Fibroblast of skin of abdomen (primary cell): ENCODE measurements around the gene OR2L5. TPM values are rescaled to one million over a fixed set of nuclear protein-coding genes. Genes with fewer than 3 reads are reported as not detected.

ENCODE experiments used
- DNase-seq: peaks from one replicate; pipeline ENCODE4 v3.0.0-alpha.2; 2013
- polyA plus RNA-seq, 2 experiments: library from polyadenylated mRNA; unstranded; fragments of 120-200 nt; gene quantifications; one replicate each; pipeline ENCODE4 v1.2.1, GENCODE V29; 2013; ENCODE audit not compliant: insufficient read length in 2 of 2

OR2L5 gene
- polyA plus RNA-seq (2013, experiment 1 of 2; ENCODE audit: insufficient read length) = not detected
- not detected for polyA plus RNA-seq (2013, experiment 2 of 2; ENCODE audit: insufficient read length)

GRCh38 chr1:248013229-248013710 is at the start of gene OR2L5:
TSS of gene OR2L5 (plus strand) at chr1:248013660. CDS start at chr1:248021948, 8,288 bp downstream.
- no peak for DNase-seq

- no peak for DNase-seq
Measured at GRCh38 chr1:247964933-247965332, 48.5 kb upstream of the OR2L5 start, which contains the start of gene OR2AK2. TSS of gene OR2AK2 (plus strand) at chr1:247965233. CDS start at chr1:247965377, 144 bp downstream.

GRCh38 chr1:247966532-247967204 is 46.8 kb upstream of the OR2L5 start:
- no peak for DNase-seq

GRCh38 chr1:247992986-247993385 is 20.5 kb upstream of the OR2L5 start:
- no peak for DNase-seq

GRCh38 chr1:247998811-247999210 is 14.6 kb upstream of the OR2L5 start:
- no peak for DNase-seq

- no peak for DNase-seq
Measured at GRCh38 chr1:248000169-248000568, 13.3 kb upstream of the OR2L5 start.

GRCh38 chr1:248007778-248008177 is 5.7 kb upstream of the OR2L5 start:
- DNase-seq = no peak

GRCh38 chr1:248009681-248010080 is 3.8 kb upstream of the OR2L5 start:
- DNase-seq = no peak

GRCh38 chr1:248015803-248016202 is 2.3 kb downstream of the OR2L5 start:
- no peak for DNase-seq

GRCh38 chr1:248029770-248030169 is 16.3 kb downstream of the OR2L5 start, which contains the start of gene OR2L2:
TSS of gene OR2L2 (plus strand) at chr1:248030070. CDS start at chr1:248038268, 8,198 bp downstream.
- no peak for DNase-seq

- no peak for DNase-seq
Measured at GRCh38 chr1:248045209-248045608, 31.7 kb downstream of the OR2L5 start.

- no peak for DNase-seq
Measured at GRCh38 chr1:248046536-248046935, 33.1 kb downstream of the OR2L5 start, which contains the start of gene OR2L3. TSS of gene OR2L3 (plus strand) at chr1:248046836. CDS start at chr1:248060682, 13,846 bp downstream.

GRCh38 chr1:248047008-248047407 is 33.5 kb downstream of the OR2L5 start:
- no peak for DNase-seq

GRCh38 chr1:248054671-248055070 is 41.2 kb downstream of the OR2L5 start:
- no peak for DNase-seq

- DNase-seq = no peak
Measured at GRCh38 chr1:248055261-248055660, 41.8 kb downstream of the OR2L5 start.

GRCh38 chr1:248065071-248065470 is 51.6 kb downstream of the OR2L5 start:
- no peak for DNase-seq

- no peak for DNase-seq
Measured at GRCh38 chr1:248065604-248066003, 52.1 kb downstream of the OR2L5 start.
